HEK293T (cell line): ENCODE results near the gene FAM153A.
"Not testable (repeated sequence)": the region's sequence is repeated elsewhere in the genome, so short reads cannot be mapped to it uniquely, and the experiment has no call there.

Experiments used
- CTCF ChIA-PET: fragments of 350-600 bp; formaldehyde crosslinking; extraction: SDS; loops from one replicate; lab custom pipeline; 2021; ENCODE audit warnings: antibody characterized with exemption, inconsistent platforms; lab: Yijun Ruan, JAX
- POLR2A ChIA-PET: fragments of 350-600 bp; formaldehyde crosslinking; extraction: SDS; loops from one replicate; lab custom pipeline; 2020; ENCODE audit warnings: antibody characterized with exemption, inconsistent platforms; lab: Yijun Ruan, JAX
- DNase-seq: peaks from one replicate; pipeline ENCODE4 v3.0.0; 2012; ENCODE audit warnings: mixed read lengths; ENCODE audit errors: extremely low spot score

Gene FAM153A

GRCh38 chr5:177782792-177783633 is at the start of gene FAM153A:
TSS of gene FAM153A (minus strand) at chr5:177782899.
- POLR2A ChIA-PET, CTCF ChIA-PET, DNase-seq: not testable (repeated sequence)

- CTCF ChIA-PET, POLR2A ChIA-PET, DNase-seq: not testable (repeated sequence)
These were observed 49.6 kb upstream of the FAM153A start for GRCh38 chr5:177832287-177832686.

DNA sequence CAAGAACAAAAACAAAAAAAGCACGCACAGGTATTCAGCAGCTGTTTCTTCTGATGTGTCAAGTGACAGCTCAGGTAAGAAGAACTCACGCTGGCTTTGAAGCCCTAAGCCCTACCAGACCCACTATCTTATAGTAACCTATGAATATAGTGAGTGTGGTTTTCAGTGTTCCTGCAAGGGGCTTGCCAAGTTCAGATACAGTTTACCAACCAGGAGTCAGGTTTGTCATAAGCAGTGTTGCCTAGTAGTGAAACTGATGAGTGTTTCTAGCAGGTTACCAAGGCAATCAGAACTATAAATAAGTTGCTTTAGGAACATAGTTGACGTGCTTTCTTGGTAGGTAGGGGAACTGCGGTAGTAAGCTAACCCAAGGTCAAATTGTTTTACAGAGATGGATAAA is 43.4 kb upstream of the FAM153A start:
- DNase-seq, POLR2A ChIA-PET, CTCF ChIA-PET: not testable (repeated sequence)

- POLR2A ChIA-PET, DNase-seq, CTCF ChIA-PET: not testable (repeated sequence)
These were observed 42.1 kb upstream of the FAM153A start for GRCh38 chr5:177824776-177825175.

- CTCF ChIA-PET, DNase-seq, POLR2A ChIA-PET: not testable (repeated sequence)
These were observed 39.8 kb upstream of the FAM153A start for GRCh38 chr5:177822489-177822888.

DNA sequence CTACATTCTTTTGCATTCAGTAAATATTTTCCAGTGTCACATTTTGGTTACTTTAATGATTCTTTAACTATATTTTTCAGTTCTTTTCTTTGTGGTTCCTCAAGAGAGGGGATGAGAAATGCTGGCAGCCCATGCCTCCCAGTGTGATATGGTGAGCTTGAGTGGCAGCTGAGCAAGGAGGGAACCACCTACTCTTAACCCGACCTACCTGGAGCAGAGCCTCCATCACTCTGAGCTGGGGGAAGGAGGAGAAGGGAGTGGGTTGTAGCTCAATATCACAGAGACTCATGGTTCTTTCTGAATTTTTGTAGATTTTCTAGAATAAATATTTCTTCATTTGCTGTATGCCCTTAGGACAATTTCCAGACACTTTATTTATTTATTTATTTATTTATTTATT is 37.0 kb upstream of the FAM153A start:
- CTCF ChIA-PET, DNase-seq, POLR2A ChIA-PET: not testable (repeated sequence)

- CTCF ChIA-PET, POLR2A ChIA-PET, DNase-seq: not testable (repeated sequence)
These were observed 30.2 kb upstream of the FAM153A start for GRCh38 chr5:177812814-177813425.

GRCh38 chr5:177812160-177812743 is 29.6 kb upstream of the FAM153A start:
- DNase-seq, POLR2A ChIA-PET, CTCF ChIA-PET: not testable (repeated sequence)

DNA sequence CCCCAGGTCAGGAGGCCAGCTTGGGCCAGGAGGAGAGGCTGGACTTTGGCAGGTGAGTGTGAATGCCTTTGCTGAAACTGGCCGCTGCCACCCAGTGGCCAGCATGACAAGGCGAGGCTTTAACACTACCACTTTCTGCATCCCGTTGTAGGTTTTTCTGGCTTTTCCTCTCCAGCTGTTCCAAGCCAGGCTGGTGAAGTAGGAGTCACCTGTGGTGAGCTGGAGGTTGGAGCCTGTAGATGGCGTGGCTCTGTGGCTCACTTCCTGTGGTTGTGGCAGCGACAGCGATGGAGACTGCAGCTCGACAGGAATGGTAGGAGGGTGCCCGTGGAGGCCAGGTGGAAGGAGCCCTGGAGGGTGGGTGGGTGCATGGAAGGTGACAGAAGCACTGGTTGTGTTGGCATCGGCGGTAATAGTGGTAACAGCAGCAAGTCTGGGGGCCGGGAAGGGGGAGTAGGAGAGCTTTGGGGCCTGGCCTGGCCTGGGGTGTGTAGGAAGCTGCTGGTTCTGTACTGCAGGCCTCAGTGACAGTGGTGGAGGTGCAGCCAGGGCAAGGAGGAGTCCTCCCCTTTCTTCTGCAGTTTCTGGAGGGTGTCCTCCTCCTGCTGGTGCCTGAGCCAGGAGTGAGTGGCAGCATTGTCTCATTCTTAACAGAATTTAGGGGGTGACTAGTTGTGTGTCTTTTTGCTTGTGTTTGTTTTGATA is 26.7 kb upstream of the FAM153A start:
- DNase-seq, CTCF ChIA-PET, POLR2A ChIA-PET: not testable (repeated sequence)

DNA sequence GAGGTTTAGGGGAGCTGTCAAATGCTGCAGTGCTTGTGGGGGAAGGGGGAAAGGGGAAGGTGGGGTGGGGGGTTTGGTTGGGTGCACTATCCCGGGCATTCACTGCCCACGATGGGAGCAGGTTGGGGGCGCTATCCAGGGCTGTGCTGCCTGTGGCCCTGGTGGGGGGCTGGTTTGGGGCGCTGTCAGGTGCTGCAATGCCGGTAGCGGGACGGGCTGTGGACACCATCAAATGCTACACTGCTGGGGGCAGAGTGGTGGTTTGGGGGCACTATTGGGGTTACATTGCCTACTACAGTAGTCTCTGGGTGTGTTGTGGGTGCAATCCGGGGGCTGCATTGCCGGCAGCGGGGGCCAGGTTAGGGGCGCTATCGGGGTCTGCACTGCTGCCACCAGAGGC is 25.7 kb upstream of the FAM153A start:
- CTCF ChIA-PET, POLR2A ChIA-PET, DNase-seq: not testable (repeated sequence)

- DNase-seq = not testable (repeated sequence)
These were observed 24.6 kb upstream of the FAM153A start for GRCh38 chr5:177807265-177807664.

GRCh38 chr5:177801427-177801826 is 18.7 kb upstream of the FAM153A start:
- DNase-seq, CTCF ChIA-PET, POLR2A ChIA-PET: not testable (repeated sequence)

More at GRCh38 chr5:177807265-177807664, 24.6 kb upstream of the FAM153A start:
- POLR2A ChIA-PET, CTCF ChIA-PET: not testable (repeated sequence)

- POLR2A ChIA-PET, DNase-seq, CTCF ChIA-PET: not testable (repeated sequence)
These were observed 15.6 kb upstream of the FAM153A start for GRCh38 chr5:177798237-177798840.

DNA sequence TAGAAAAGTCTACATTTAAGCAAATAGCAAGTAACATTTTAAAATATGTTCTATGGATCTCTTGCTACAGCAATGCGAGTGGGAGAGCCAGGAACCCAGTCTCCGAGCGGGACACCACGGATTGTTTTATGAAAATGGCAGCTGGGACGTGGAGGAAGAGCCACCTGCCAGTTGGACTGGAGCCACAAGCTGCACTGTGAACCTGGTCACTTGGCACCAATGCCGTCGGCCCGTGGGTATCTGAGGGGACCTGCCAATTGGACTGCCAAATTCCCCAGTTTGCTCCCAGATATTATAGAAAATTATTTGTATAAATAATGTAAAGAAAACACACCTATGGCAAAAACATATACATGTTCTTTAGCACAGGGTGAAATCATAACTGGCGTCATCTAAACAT is 10.6 kb upstream of the FAM153A start:
- POLR2A ChIA-PET, CTCF ChIA-PET, DNase-seq: not testable (repeated sequence)

- CTCF ChIA-PET, DNase-seq, POLR2A ChIA-PET: not testable (repeated sequence)
These were observed 8.9 kb upstream of the FAM153A start for GRCh38 chr5:177791649-177792048.

GRCh38 chr5:177782169-177782568 is 530 bp downstream of the FAM153A start:
- POLR2A ChIA-PET, DNase-seq, CTCF ChIA-PET: not testable (repeated sequence)

DNA sequence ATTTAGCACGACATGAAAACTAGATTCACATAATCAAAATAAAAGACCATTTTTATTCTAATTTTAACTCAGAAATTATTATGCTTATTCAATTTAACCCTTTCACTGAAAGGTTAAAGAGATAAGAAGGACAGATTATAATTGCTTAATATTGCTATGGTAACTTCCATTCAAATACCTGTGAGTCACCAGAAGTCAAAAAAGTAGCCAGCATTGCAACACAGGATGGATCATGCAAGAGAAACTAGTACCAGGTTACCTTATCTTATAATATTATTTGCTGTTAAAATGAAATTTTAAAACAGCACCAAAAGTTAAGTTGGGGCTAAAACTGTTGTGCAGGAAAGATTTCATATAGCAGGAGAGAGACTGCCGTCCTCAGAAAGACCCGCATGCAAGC is 11.5 kb downstream of the FAM153A start:
- CTCF ChIA-PET, POLR2A ChIA-PET, DNase-seq: not testable (repeated sequence)

GRCh38 chr5:177770646-177771045 is 12.1 kb downstream of the FAM153A start:
- CTCF ChIA-PET, DNase-seq, POLR2A ChIA-PET: not testable (repeated sequence)
